Brain microvascular endothelial cell (primary cell): ENCODE measurements around the gene TAS1R2.
A peak's percentile ranks its signal among the peaks of the same experiment; 100 is the strongest.

Experiments used
- DNase-seq: peaks from one replicate; pipeline ENCODE4 v3.0.0-alpha.2; 2020
- H3K27ac ChIP-seq: fragments of 250-450 bp; sonication (Bioruptor Pico); 2 replicates; pipeline ENCODE4 v1.5.1; 2020; ENCODE audit warnings: mild to moderate bottlenecking, moderate library complexity
- H3K27me3 ChIP-seq: fragments of 250-450 bp; sonication (Bioruptor Pico); replicated peaks from 2 replicates; pipeline ENCODE4 v1.5.1; 2020; ENCODE audit warnings: mild to moderate bottlenecking
- H3K36me3 ChIP-seq: fragments of 250-450 bp; sonication (Bioruptor Pico); replicated peaks from 2 replicates; pipeline ENCODE4 v1.5.1; 2020; ENCODE audit warnings: mild to moderate bottlenecking
- H3K4me3 ChIP-seq: 2 replicates; pipeline ENCODE4 v1.5.1; 2011; ENCODE audit warnings: low read depth, mild to moderate bottlenecking, control low read depth, low read length, moderate library complexity
- in situ Hi-C: cut with HindIII; loops from 2 replicates; pipeline ENCODE4 v1.10.0; 2017; ENCODE audit warnings: low sequenced_read_pairs, low pct_ligation_motif_present
- TF ChIP-seq, protein P1 (sequence below): IDR thresholded peaks from 2 replicates; pipeline ENCODE4 v1.5.1; 2011; ENCODE audit warnings: low read depth, mild to moderate bottlenecking, moderate library complexity, low read length, control low read depth, inconsistent platforms; ENCODE audit errors: missing control alignments

TAS1R2 gene

DNA sequence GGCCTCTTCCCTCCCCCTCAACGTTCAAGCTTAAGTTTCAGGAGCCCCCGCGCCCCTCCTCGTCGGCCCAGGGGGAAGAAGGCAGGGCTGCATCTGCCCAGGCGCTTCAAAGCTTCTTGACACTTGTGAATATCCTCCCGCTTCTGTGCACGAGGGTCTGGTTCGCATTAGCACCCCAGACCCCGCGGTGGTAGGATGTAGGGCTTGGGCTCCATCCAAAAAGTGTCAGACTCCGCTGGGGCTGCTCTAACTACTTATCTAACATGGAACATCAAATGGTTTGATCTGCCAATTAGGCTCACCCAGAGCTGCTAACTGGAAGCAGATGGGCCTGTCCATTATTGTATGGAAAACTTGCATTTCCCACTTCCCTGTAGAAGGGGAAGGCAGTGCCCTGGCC lies 28.9 kb downstream of the TAS1R2 start:
- TF ChIP-seq, protein P1, sequence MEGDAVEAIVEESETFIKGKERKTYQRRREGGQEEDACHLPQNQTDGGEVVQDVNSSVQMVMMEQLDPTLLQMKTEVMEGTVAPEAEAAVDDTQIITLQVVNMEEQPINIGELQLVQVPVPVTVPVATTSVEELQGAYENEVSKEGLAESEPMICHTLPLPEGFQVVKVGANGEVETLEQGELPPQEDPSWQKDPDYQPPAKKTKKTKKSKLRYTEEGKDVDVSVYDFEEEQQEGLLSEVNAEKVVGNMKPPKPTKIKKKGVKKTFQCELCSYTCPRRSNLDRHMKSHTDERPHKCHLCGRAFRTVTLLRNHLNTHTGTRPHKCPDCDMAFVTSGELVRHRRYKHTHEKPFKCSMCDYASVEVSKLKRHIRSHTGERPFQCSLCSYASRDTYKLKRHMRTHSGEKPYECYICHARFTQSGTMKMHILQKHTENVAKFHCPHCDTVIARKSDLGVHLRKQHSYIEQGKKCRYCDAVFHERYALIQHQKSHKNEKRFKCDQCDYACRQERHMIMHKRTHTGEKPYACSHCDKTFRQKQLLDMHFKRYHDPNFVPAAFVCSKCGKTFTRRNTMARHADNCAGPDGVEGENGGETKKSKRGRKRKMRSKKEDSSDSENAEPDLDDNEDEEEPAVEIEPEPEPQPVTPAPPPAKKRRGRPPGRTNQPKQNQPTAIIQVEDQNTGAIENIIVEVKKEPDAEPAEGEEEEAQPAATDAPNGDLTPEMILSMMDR, result no peak
- H3K27me3 ChIP-seq, result peaks cover 2% of the 10 kb centered on the region
- H3K27ac ChIP-seq, result no peak overlapping the region
- DNase-seq, result no peak
- H3K4me3 ChIP-seq, result no peak overlapping the region
- in situ Hi-C loops, result no loop called here
- no peaks in the 10 kb centered on the region for H3K36me3 ChIP-seq

DNA sequence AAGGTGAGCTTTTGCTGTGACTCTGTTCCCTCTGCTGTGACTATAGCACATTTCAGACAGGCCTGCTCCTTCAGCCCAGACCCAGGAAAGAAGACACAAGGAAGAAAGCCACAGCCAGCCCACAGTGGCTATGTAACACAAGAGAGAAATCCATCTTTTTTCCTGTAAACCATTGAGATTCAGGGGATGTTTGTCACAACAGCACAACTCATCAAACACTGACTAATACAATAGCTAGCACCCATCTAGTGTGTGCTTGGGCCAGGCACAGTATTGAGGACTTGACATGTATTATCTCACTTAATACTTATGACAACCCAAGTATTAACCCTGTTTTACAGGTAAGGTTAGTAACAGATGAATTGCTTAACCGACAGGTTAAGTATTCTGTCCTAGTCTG lies 29.8 kb downstream of the TAS1R2 start:
- no peaks in the 10 kb centered on the region for H3K36me3 ChIP-seq
- TF ChIP-seq, protein P1, result no peak
- peaks cover 2% of the 10 kb centered on the region for H3K27me3 ChIP-seq
- H3K4me3 ChIP-seq, result no peak overlapping the region
- no peak overlapping the region for H3K27ac ChIP-seq
- in situ Hi-C loops, result no loop called here
- no peak for DNase-seq

DNA sequence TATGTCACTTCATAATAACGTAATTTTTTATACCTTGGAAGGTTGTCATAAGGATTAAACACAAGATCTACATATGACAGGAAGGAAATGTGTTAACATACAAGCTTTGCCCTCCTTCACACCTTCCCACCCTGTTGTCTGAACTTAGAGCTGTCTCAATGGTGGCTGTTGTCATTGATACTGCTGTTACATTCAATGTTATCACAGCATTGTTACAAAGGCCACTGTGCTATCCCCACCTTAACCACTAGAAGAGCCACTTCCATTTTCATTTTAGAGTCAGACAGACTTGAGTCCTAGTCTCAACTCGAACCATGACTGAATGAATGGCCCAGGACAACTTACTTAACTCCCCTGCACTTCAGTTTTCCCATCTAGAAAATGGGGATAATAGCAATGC lies 31.2 kb downstream of the TAS1R2 start:
- TF ChIP-seq, protein P1, result no peak
- H3K27me3 ChIP-seq, result no peaks in the 10 kb centered on the region
- no peak for DNase-seq
- H3K27ac ChIP-seq, result no peak overlapping the region
- no peaks in the 10 kb centered on the region for H3K36me3 ChIP-seq
- in situ Hi-C loops, result no loop called here
- H3K4me3 ChIP-seq, result no peak overlapping the region

DNA sequence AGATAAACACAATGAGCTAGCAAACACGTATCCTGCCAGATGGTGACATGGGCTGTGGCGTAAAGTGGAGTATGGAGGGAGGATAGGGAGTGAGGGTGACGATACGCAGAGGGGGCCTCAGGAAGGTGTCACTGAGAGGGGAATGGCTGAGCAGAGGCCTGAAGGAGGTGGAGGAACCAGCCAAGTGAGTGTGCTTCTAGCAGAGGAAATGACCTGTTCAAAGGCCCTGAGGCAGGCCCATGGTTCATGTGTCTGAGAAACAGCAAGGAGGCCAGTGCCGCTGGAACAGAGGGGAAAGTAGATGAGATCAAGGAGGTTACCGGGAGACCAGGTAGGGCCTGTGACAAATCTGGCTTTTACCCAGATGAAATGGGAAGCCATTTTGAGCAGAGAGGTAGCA lies 36.0 kb downstream of the TAS1R2 start:
- no peak for DNase-seq
- H3K4me3 ChIP-seq, result no peak overlapping the region
- peaks cover 10% of the 10 kb centered on the region for H3K27me3 ChIP-seq
- no peaks in the 10 kb centered on the region for H3K36me3 ChIP-seq
- in situ Hi-C loops, result no loop called here
- H3K27ac ChIP-seq, result no peak overlapping the region
- TF ChIP-seq, protein P1, result no peak

DNA sequence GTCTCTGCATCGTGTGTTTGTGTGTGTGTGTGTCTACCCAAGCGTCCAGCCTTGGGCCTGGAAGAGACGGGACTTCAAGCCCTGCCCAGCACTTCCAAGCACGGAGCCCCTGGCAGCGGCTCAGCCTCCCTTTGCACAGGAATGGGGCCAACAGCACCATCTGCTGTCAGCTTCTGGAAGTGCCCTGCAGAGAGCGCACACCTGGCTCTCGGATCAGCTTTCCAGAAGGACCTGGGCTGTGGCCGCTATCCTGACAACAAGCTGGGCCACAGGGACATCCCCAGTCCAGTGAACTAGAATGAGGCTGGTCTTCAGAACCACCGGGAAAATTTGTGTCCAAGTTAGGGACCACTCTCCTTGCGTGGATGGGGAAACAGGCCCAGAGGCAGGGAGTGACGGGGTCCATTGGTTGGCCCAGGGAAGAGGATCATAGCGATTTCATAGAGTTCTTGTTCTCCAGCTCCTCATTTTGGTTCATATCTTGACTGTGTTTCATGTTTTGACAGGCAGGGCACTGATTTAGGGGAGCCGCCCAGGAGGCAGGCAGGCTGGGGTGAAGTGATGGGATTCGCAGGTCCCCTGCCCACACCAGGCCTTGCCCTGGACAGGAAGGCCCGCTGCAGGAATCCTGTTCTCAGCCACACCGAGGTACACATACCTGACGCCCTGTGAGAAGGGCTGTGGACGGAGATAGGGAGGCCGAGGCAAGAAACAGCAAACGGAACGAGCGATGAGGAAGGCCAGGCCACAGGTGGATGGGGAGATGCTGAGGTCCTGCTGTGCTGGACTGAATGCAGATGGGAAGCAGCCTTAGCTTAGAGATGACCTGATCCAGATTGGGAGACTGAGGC lies 38.4 kb downstream of the TAS1R2 start:
- TF ChIP-seq, protein P1, result peak; percentile 98
- Histone ChIP-seq H3K27ac (no peak overlapping the region), H3K36me3 (no peaks in the 10 kb centered on the region), H3K4me3 (no peak overlapping the region), H3K27me3 (peaks cover 11% of the 10 kb centered on the region)
- DNase-seq, result peak; percentile 55
- in situ Hi-C loops, result no loop called here
